Retinal pigment epithelial cell (primary cell): ENCODE data around the gene SKAP1.
"Not testable (repeated sequence)": the region's sequence is repeated elsewhere in the genome, so short reads cannot be mapped to it uniquely, and the experiment has no call there.

ENCODE experiments used
- DNase-seq: peaks from one replicate; pipeline ENCODE4 v3.0.0-alpha.2; 2010; ENCODE audit warnings: low read depth
- H3K4me3 ChIP-seq: 2 replicates; pipeline ENCODE4 v1.5.1; 2011; ENCODE audit warnings: mild to moderate bottlenecking, low read length, control low read depth, moderate library complexity
- CTCF ChIP-seq: conservative IDR thresholded peaks from 2 replicates; pipeline ENCODE4 v1.5.1; 2011; ENCODE audit warnings: low read depth, low read length, control low read depth, inconsistent platforms

The SKAP1 gene

GRCh38 chr17:48412841-48413240 is 17.2 kb downstream of the SKAP1 start:
- DNase-seq = no peak
- no peak overlapping the region for H3K4me3 ChIP-seq
- TF ChIP-seq CTCF = no peak

DNA sequence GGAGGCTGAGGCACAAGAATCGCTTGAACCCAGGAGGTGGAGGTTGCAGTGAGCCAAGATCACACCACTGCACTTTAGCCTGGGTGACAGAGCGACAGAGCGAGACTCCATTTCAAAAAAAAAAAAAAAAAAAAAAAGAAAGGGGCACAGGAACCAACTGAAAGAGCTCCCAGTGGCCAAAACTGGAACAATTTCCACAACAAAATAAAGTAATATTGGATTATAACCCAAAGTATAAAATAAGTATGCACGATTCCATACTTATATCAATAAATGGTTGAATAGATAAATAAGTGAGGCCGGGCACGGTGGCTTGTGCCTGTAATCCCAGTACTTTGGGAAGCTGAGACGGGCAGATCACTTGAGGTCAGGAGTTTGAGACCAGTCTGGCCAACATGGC is 19.2 kb downstream of the SKAP1 start:
- H3K4me3 ChIP-seq, DNase-seq: not testable (repeated sequence)

DNA sequence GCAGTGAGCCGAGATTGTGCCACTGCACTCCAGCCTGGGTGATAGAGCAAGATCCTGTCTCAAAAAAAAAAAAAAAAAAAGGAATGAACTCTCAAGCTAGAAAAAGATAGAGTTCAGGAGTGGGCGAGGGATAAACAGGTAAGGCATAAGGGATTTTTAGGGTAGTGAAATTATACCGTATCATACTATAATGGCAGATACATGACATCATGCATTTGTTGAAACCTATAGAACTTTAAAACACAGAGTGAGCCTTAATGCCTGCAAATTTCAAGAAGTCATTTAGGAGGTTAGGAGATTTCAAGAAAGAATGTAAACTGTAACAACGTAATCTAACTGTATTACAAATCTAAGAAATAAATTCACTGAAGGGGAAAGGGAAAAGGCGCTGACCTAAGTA is 20.4 kb downstream of the SKAP1 start:
- no peak for DNase-seq
- TF ChIP-seq CTCF = no peak
- H3K4me3 ChIP-seq = no peak overlapping the region

- H3K4me3 ChIP-seq = no peak overlapping the region
- no peak for TF ChIP-seq CTCF
Measured at GRCh38 chr17:48406936-48407567, 23.0 kb downstream of the SKAP1 start.

GRCh38 chr17:48394821-48395220 is 35.2 kb downstream of the SKAP1 start:
- DNase-seq = no peak
- H3K4me3 ChIP-seq = no peak overlapping the region
- no peak for TF ChIP-seq CTCF

More at GRCh38 chr17:48406936-48407567, 23.0 kb downstream of the SKAP1 start:
- no peak for DNase-seq

DNA sequence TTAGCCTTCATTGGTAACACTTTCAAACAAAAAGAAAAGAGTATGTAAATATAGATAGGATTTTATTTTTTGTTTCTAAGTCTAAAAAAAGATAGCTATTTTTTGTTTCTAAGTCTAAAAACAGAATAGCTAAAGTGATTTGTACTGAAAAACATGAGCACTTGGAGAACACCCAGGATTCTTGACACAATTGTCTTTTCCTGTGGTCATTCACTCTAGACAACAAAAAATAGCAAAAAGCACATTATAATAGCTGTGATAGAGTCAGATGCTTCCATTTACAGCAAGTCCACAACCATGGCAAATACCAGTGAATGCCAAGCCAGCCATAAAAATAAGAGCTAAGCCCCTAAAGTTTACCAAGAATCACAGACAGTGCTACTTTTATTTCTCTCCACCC is 36.7 kb downstream of the SKAP1 start:
- no peak for TF ChIP-seq CTCF
- DNase-seq = no peak
- H3K4me3 ChIP-seq = no peak overlapping the region

DNA sequence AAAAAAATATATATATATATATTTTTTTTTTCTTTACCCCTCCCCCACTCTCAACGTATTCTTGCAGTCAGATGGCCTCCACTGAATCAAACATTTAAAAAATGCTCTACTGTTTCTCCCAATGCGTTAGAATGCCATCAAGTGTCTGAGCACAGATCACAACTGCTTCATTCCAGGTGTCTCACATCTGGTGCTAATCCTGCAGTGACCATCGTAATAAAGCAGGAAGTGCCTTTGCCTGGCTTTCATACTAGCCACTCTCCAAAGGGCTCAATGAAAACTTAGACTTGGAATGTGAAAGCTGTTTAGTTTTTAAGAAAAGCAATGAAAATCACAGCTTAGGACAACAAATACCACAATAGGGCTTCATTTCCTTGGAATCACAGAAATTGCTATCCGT is 37.2 kb downstream of the SKAP1 start:
- no peak overlapping the region for H3K4me3 ChIP-seq
- TF ChIP-seq CTCF = no peak
- no peak for DNase-seq
